HG03442 (cell line): ENCODE measurements around the gene CENPT.
"Not testable (repeated sequence)": the region's sequence is repeated elsewhere in the genome, so short reads cannot be mapped to it uniquely, and the experiment has no call there.

Source experiments
- ATAC-seq: cut with Tn5 transposase; IDR thresholded peaks from one replicate; pipeline ENCODE4 v1.9.1; 2021; ENCODE audit warnings: mild to moderate bottlenecking, moderate library complexity; ENCODE audit not compliant: unreplicated experiment

The CENPT gene

GRCh38 chr16:67877064-67877463 lies 29.6 kb upstream of the CENPT start:
- ATAC-seq, result no peak

GRCh38 chr16:67874372-67874771 lies 26.9 kb upstream of the CENPT start:
- ATAC-seq, result no peak

- peak; percentile 10 for ATAC-seq
Measured at GRCh38 chr16:67873435-67874370, 26.2 kb upstream of the CENPT start.

GRCh38 chr16:67872631-67873434 lies 25.3 kb upstream of the CENPT start, which contains the start of gene EDC4:
EDC4 (plus strand) TSS chr16:67873052; CDS start chr16:67873262, 210 bp downstream.
- ATAC-seq, result peak; percentile 74

- ATAC-seq, result no peak
Measured at GRCh38 chr16:67872131-67872630, 24.7 kb upstream of the CENPT start.

GRCh38 chr16:67871256-67871655 lies 23.8 kb upstream of the CENPT start:
- no peak for ATAC-seq

GRCh38 chr16:67869653-67870052 lies 22.2 kb upstream of the CENPT start:
- ATAC-seq, result no peak

- no peak for ATAC-seq
Measured at GRCh38 chr16:67868290-67868689, 20.8 kb upstream of the CENPT start.

GRCh38 chr16:67865318-67865717 lies 17.8 kb upstream of the CENPT start:
- ATAC-seq, result no peak

GRCh38 chr16:67864594-67864993 lies 17.1 kb upstream of the CENPT start:
- ATAC-seq, result no peak

- ATAC-seq, result not testable (repeated sequence)
Measured at GRCh38 chr16:67864044-67864443, 16.6 kb upstream of the CENPT start.

GRCh38 chr16:67862623-67863583 lies 15.4 kb upstream of the CENPT start:
- no peak for ATAC-seq

GRCh38 chr16:67861877-67862276 lies 14.4 kb upstream of the CENPT start:
- ATAC-seq, result no peak

GRCh38 chr16:67860589-67861398 lies 13.3 kb upstream of the CENPT start:
- no peak for ATAC-seq

- no peak for ATAC-seq
Measured at GRCh38 chr16:67858500-67858899, 11.0 kb upstream of the CENPT start.

GRCh38 chr16:67857547-67858233 lies 10.2 kb upstream of the CENPT start:
- ATAC-seq, result no peak

- no peak for ATAC-seq
Measured at GRCh38 chr16:67856927-67857546, 9.5 kb upstream of the CENPT start.

- ATAC-seq, result no peak
Measured at GRCh38 chr16:67855789-67856188, 8.3 kb upstream of the CENPT start.

- no peak for ATAC-seq
Measured at GRCh38 chr16:67853670-67854069, 6.2 kb upstream of the CENPT start.
